ENCODE results near the gene PLS1.
A peak's percentile ranks its signal among the peaks of the same experiment; 100 is the strongest.
"Not testable (repeated sequence)": the region's sequence is repeated elsewhere in the genome, so short reads cannot be mapped to it uniquely, and the experiment has no call there.

Gene PLS1

GRCh38 chr3:142706321-142707127, 110.3 kb downstream of the PLS1 start:
- no peak for DNase-seq

- DNase-seq: no peak
Observed at GRCh38 chr3:142709207-142709606, 113.0 kb downstream of the PLS1 start.

- not testable (repeated sequence) for DNase-seq
Observed at GRCh38 chr3:142714882-142715281, 118.7 kb downstream of the PLS1 start.

- DNase-seq: no peak
Observed at GRCh38 chr3:142716102-142716501, 119.9 kb downstream of the PLS1 start.

DNA sequence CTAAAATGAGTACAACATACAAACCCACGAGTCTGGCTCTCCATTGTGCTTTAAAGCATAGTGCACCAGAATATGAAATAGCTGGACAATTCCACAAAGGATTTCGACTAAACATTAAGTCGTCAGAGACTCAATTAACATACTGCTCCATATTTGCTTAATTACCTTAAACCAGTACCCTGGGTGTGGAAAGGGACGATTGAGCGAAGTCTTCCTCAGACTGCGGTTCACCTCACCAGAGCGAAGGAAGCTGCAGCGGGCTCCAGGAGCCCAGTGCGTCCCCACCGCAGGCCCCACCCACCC, 127.4 kb downstream of the PLS1 start:
- no peak for DNase-seq

GRCh38 chr3:142723968-142724681, 127.9 kb downstream of the PLS1 start, which contains the start of gene TRPC1:
Gene TRPC1 (plus strand): TSS chr3:142724034. CDS start chr3:142724560, 526 bp downstream.
- peak; percentile 88 for DNase-seq

- DNase-seq: peak; percentile 21
Observed at GRCh38 chr3:142724682-142725356, 128.6 kb downstream of the PLS1 start.

DNA sequence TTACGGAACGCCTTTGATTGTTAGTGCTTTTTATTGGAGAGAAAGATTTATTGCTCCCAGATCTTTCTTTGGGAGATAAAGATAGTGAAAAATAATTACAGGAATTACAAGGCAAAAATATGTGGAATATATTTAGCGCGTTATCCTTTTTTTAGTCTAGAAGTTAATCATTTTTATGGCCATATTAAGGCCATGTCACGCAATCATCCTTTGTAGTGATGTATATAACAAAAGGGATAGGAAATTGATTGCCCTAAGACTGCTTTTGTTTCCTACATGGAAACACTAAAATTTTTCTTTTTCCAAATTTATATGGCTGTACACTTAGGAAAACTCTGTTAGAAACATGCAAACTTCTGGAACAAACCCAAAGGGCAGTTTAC, 129.2 kb downstream of the PLS1 start:
- DNase-seq: no peak

DNA sequence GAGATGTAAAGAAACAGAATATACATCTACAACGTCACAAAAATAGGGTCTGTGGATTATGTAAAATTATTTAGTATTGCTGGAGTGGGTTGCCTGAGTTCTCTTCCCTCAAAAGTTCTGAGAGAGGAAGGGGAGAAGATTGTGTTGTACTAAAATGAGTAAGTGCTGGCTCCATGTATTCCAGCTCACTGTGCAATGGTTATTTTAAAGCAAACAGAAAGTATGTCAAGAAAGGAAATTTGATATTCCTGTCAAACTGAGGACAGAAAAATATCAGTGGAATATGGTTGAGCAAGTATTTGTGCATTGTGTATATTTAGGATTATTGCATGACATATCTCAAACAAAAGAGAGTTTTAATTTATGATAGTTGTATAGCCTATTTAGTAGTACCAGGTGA, 129.8 kb downstream of the PLS1 start:
- no peak for DNase-seq

GRCh38 chr3:142732066-142732465, 135.9 kb downstream of the PLS1 start:
- DNase-seq: no peak

DNA sequence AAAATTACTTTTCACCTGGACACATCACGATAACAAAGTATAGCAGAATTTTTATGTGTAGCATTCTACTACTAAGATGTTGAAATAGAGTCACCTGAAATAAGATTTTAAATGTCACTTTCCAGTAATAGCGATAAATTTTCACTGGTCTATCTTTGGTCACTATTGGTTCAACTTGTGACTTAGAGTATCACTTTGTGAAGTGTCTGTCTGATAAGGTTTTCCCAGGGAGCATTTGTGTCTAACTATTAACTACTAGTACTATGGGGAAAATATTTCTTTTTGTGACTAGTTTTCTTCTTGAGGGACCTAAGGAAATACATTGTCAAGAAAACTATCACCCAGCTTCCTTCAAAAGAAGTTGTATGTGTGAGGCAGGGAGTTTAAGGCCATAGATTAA, 138.6 kb downstream of the PLS1 start:
- DNase-seq: no peak

DNA sequence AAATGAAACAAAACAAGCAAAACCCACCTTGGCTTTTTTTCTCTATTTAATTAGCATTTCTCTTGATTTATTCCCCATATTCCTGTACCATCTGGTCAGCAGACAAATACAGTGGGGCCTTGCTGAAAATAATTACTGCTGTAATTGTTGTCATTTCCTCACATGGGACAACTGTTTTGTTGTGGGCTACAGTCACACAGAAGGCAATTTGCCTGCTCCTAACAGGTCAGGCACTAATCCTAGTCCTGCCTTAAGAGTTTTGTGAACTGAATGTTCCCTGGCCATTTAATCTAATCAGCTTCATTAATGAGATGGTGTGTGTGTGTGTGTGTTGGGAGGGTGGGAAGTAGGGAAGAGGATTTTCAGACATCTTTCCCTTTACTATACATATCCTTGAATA, 139.3 kb downstream of the PLS1 start:
- DNase-seq: no peak

DNA sequence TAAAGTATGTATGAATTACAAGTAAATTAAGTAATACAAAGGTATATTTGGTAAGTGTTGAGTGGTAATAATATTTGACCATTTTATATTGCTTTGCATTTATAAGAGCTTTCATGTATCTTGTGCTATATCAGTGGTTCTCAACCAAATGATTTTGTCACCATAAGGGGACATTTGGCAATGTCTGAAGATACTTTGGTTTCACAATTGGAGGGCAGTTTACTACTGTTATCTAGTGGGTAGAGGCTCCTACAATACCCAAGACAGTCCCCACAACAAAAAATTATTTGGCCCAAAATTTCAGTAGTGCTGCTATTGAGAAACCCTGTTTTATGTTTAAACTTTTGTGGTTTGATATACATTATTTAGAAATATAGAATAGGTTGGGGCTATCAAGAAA, 142.2 kb downstream of the PLS1 start:
- DNase-seq: no peak

DNA sequence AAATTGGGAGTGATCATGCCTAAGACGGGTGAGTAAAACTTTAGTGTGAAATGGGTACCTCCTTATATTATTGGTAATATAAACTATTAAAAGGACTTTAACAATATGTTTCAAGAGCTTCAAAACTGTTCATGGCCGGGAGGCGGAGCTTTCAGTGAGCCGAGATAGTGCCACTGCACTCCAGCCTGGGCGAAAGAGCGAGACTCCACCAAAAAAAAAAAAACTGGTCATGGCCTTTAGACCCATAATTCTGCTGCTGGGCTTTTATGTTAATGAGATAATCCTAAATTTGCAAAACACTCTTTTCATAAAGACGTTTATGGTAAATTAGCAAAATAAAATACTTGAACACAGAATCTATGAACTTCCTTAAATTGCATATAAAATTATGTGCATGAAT, 150.5 kb downstream of the PLS1 start:
- no peak for DNase-seq

GRCh38 chr3:142750531-142750930, 154.3 kb downstream of the PLS1 start:
- not testable (repeated sequence) for DNase-seq

- DNase-seq: not testable (repeated sequence)
Observed at GRCh38 chr3:142752605-142753004, 156.4 kb downstream of the PLS1 start.

DNA sequence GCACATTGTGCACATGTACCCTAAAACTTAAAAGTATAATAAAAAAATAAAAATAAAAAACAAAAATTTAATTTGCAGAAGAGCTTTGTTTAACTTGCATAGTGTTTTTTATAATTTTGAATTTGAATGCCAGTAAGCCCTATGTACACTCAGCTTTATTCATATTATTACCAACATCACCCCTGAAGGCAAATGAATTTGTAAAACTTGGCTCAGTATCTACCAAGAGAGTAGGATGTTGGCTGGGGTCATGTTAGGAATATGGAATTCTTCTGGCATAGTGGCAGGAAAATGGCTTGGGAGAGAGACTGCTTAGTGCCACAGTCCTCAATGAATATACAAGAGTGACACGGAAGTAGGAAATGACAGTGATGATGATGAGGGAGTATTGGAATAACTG, 158.3 kb downstream of the PLS1 start:
- no peak for DNase-seq

Measured in activated CD4-positive, alpha-beta T cell treated with anti-CD3 and anti-CD28 coated beads, Interleukin-10, Interleukin-2, amounts not matched to agents 100 ng/mL and 50 ng/mL, durations not matched to agents 16 hours and 8 hours (primary cell).